Measurements from ENCODE around the gene H2AZ2.

Gene H2AZ2

DNA sequence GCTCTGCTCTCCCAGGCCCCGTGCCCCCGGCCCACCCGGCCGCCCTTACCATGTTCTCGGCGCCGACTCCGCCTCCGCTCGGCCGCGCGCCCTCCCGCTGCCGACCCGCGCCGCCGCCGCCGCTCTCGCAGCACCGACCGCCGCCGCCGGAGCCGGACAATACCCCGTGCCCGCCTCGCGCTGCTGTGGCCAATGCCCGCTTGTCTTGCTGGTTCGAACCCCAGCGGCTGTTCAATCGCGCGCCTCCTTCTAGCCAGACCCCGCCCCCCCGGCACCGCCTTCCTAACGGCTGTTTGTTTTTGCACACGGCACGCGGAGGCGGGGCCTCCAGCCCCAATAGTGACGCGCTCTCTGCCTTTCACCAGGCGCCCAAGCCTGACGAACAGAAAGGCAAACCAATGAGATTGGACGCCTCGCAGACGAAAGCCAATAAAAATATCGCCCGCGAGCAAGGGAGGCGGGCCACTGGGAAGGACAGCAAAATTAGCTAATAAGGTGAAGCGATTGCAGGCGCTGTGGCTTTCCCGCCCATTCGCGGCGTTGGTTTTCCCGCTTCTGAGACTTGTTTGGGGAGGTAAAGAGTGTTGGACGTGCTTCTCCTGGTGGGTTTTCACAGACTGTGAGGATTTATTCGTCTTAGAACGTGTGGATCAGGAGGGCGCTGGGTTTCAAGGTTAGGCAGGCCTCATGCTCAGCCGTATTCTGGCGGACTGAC lies at the start of gene H2AZ2:
Gene H2AZ2 (minus strand): TSS at position 168 of the 715 bp plus-strand sequence. CDS start 116 bp downstream, at position 52.
- no peaks in the 10 kb centered on the region for H3K36me3 ChIP-seq (ENCODE audit: control insufficient read depth, insufficient read depth, low read length)
- peak within 1 kb of the TSS; percentile 98 for H3K4me3 ChIP-seq (ENCODE audit: low read depth, low read length)
- H3K27me3 ChIP-seq (ENCODE audit: control insufficient read depth, insufficient read depth, low read length): no peaks in the 10 kb centered on the region
- peak within 1 kb of the TSS; percentile 94 for H3K9ac ChIP-seq (ENCODE audit: low read length)
- no peaks in the 10 kb centered on the region for H3K4me1 ChIP-seq (ENCODE audit: control insufficient read depth, insufficient read depth, low read length)
- no peaks in the 10 kb centered on the region for H3K9me3 ChIP-seq (ENCODE audit: control insufficient read depth, insufficient read depth, low read depth, low read length)
- H3K27ac ChIP-seq (ENCODE audit: low read depth, low read length): peak within 1 kb of the TSS; percentile 63

DNA sequence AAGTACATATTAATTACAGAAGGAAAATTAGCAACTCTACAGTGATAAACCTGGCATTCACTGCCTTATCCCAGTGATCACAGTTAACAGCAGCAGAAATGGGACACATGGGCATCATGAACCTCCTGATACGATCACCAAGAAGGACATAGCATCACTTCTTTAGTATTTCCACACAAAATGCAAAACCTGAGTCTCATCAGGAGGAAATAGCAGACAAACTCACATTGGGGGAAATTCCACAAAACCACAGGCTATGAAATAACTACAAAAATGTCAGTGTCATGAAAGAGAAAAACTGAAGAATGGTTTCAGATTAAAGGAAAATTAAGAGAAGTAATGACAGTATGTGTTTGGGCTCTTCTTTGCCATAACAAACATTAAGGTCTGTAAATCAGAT lies 49.4 kb upstream of the H2AZ2 start:
- Histone ChIP-seq H3K27ac (ENCODE audit: low read depth, low read length) (no peak overlapping the region), H3K4me1 (ENCODE audit: control insufficient read depth, insufficient read depth, low read length) (no peaks in the 10 kb centered on the region), H3K36me3 (ENCODE audit: control insufficient read depth, insufficient read depth, low read length) (no peaks in the 10 kb centered on the region), H3K4me3 (ENCODE audit: low read depth, low read length) (no peak overlapping the region), H3K27me3 (ENCODE audit: control insufficient read depth, insufficient read depth, low read length) (no peaks in the 10 kb centered on the region), H3K9ac (ENCODE audit: low read length) (no peak overlapping the region), H3K9me3 (ENCODE audit: control insufficient read depth, insufficient read depth, low read depth, low read length) (no peaks in the 10 kb centered on the region)

DNA sequence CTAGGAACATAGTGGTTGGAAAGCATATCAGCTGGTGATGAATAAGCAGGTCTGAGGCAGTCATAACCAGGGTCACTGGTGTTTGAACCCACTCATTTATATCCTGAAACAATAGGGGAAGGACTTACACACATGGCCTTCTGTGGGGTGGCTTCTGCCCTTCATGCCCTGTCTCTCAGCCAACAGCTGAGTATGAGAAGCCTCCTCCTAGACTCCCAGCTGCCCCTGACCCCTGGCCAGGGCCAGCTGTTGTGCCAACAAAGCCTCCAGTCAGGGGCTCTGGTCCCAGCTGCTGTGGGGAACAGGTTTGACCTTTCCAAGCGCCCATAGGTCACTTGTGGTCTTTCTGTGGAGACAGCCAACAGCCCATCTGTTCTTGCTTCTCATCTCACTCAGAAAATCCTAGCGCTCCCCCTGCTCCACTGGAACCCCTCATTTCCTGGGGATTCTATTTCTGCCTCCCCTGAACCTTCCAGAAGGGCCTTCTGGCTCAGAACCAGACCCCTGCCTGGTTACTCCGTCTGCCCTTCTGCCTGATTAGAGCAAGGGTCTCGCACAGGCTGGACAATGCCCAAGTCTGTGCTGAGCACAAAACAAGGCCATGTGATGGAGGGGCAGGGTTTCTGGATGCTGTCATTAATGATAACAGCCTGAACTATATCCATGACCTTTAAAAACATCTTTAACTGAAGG lies 47.1 kb upstream of the H2AZ2 start:
- no peaks in the 10 kb centered on the region for H3K4me1 ChIP-seq (ENCODE audit: control insufficient read depth, insufficient read depth, low read length)
- no peak overlapping the region for H3K4me3 ChIP-seq (ENCODE audit: low read depth, low read length)
- no peaks in the 10 kb centered on the region for H3K36me3 ChIP-seq (ENCODE audit: control insufficient read depth, insufficient read depth, low read length)
- H3K27me3 ChIP-seq (ENCODE audit: control insufficient read depth, insufficient read depth, low read length): no peaks in the 10 kb centered on the region
- H3K9me3 ChIP-seq (ENCODE audit: control insufficient read depth, insufficient read depth, low read depth, low read length): no peaks in the 10 kb centered on the region
- no peak overlapping the region for H3K27ac ChIP-seq (ENCODE audit: low read depth, low read length)
- H3K9ac ChIP-seq (ENCODE audit: low read length): no peak overlapping the region

DNA sequence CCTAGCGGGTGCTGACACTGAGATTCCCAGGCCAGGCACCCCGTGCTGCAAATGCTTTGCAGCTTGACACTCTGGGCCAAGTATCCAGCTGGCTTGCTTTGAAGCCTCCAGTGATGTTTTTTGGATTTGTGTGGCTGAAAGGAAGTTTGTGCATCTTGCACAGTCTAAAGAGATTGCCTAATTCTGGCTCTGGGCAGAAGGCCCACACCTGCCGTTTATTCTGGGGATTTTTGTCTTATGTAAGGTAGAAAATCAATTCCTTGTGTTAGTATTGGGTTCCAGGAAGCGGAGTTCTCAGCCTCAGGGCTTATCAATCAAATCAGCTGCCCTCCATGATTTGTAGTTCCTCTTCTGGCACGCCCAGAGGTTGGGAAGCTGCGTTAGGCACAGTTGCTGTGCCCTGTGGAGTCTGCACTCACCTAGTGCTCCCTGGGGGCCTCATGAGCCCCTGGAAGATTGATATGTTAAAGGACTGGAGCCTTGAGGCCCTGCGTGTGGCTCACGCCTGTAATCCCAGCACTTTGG lies 45.9 kb upstream of the H2AZ2 start:
- H3K9me3 ChIP-seq (ENCODE audit: control insufficient read depth, insufficient read depth, low read depth, low read length): no peaks in the 10 kb centered on the region
- H3K4me1 ChIP-seq (ENCODE audit: control insufficient read depth, insufficient read depth, low read length): no peaks in the 10 kb centered on the region
- H3K27ac ChIP-seq (ENCODE audit: low read depth, low read length): no peak overlapping the region
- no peak overlapping the region for H3K4me3 ChIP-seq (ENCODE audit: low read depth, low read length)
- no peaks in the 10 kb centered on the region for H3K36me3 ChIP-seq (ENCODE audit: control insufficient read depth, insufficient read depth, low read length)
- H3K9ac ChIP-seq (ENCODE audit: low read length): no peak overlapping the region
- H3K27me3 ChIP-seq (ENCODE audit: control insufficient read depth, insufficient read depth, low read length): no peaks in the 10 kb centered on the region

DNA sequence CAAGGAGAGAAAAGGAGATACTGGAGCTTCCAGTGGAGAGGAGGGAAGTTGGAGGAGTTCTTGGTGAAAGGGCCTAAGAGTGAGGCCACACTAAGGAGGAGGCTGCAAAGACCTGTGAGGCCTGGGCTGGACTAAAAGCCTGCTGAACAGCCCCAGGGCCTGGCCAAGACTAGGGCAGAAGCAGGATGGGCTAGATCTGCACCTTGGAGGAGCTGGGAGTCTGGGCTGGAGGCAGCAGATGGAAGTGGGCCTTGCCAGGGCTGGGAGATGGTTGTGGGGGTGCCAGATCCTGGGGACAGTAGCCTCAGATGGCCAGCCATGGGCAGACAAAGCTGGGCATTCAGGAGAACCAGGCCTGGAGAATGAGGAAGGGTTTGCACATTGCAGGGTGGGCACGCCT lies 43.9 kb upstream of the H2AZ2 start:
- H3K27me3 ChIP-seq (ENCODE audit: control insufficient read depth, insufficient read depth, low read length): no peaks in the 10 kb centered on the region
- no peak overlapping the region for H3K4me3 ChIP-seq (ENCODE audit: low read depth, low read length)
- H3K9me3 ChIP-seq (ENCODE audit: control insufficient read depth, insufficient read depth, low read depth, low read length): no peaks in the 10 kb centered on the region
- H3K27ac ChIP-seq (ENCODE audit: low read depth, low read length): no peak overlapping the region
- H3K4me1 ChIP-seq (ENCODE audit: control insufficient read depth, insufficient read depth, low read length): no peaks in the 10 kb centered on the region
- H3K36me3 ChIP-seq (ENCODE audit: control insufficient read depth, insufficient read depth, low read length): no peaks in the 10 kb centered on the region
- no peak overlapping the region for H3K9ac ChIP-seq (ENCODE audit: low read length)

DNA sequence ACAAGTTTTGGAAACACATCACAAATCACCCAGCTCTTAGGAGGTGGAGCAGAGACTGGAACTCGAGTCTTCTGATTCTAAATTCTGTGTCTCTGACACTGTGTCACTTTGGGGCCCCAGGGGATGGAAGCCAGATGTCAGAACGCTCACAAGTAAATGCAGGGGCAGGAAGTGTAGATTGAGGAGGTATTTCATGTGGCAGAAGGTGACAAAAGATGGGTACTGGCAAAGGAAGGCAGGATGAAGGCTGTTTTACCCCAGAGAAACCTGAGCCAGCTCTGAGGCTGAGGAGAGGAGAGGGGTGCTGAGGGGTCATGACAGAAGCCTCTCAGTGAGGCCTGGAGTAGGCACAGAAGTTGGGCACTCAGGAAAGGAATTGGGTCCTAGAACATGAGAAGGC lies 43.5 kb upstream of the H2AZ2 start:
- Histone ChIP-seq H3K4me1 (ENCODE audit: control insufficient read depth, insufficient read depth, low read length) (no peaks in the 10 kb centered on the region), H3K4me3 (ENCODE audit: low read depth, low read length) (no peak overlapping the region), H3K9me3 (ENCODE audit: control insufficient read depth, insufficient read depth, low read depth, low read length) (no peaks in the 10 kb centered on the region), H3K27ac (ENCODE audit: low read depth, low read length) (no peak overlapping the region), H3K27me3 (ENCODE audit: control insufficient read depth, insufficient read depth, low read length) (no peaks in the 10 kb centered on the region), H3K36me3 (ENCODE audit: control insufficient read depth, insufficient read depth, low read length) (no peaks in the 10 kb centered on the region), H3K9ac (ENCODE audit: low read length) (no peak overlapping the region)

DNA sequence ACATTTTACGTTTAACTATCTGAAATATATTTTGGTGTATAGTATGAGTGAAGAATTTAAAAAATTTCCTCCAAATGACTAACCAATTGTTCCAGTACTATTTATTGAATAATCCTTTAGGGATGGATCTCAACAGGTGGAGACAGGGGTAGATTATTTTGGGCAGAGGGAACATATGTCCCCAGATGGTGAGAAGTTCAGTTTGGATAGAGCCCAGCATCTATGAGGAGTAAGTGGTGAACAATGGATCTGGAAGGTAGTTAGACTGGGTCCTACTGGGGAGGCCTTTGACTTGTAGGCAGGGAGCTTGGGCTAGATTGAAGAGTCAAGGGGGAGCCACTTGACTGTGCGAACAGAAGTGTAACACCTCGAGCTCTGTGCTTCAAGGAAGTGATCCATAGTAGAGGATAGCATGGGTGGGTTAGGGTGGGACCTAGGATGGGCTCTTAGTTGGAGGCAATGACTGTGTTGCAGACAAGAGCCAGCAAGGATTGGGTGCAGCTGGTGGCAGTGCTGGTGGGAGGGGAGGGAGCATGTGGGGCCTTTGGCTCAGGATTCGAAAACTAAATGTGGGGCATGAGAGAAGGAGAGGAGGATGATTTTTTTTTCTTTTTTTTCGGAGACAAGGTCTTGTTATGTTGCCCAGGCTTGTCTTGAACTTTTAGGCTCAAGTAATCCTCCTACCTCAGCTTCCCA lies 41.3 kb upstream of the H2AZ2 start:
- Histone ChIP-seq H3K9me3 (ENCODE audit: control insufficient read depth, insufficient read depth, low read depth, low read length) (no peaks in the 10 kb centered on the region), H3K27ac (ENCODE audit: low read depth, low read length) (no peak overlapping the region), H3K27me3 (ENCODE audit: control insufficient read depth, insufficient read depth, low read length) (no peaks in the 10 kb centered on the region), H3K4me1 (ENCODE audit: control insufficient read depth, insufficient read depth, low read length) (no peaks in the 10 kb centered on the region), H3K9ac (ENCODE audit: low read length) (no peak overlapping the region), H3K36me3 (ENCODE audit: control insufficient read depth, insufficient read depth, low read length) (peaks cover under 1% of the 10 kb centered on the region; the same call in 1 of the 2 replicates), H3K4me3 (ENCODE audit: low read depth, low read length) (no peak overlapping the region)

DNA sequence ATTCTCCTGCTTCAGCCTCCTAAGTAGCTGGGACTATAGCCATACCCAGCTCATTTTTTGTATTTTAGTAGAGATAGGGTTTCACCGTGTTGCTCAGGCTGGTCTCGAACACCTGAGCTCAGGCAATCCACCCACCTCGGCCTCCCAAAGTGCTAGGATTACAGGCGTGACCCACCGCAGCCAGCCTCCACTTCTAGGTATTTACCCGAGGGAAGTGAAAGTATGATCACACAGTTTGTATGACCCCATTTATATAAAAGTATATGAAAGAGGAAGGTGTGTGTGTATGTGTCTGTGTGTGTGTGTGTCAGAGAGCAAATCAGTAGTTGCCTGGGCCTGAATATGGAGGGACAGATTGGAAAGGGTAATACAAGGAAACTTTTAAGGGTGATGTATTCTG lies 39.4 kb upstream of the H2AZ2 start:
- no peak overlapping the region for H3K4me3 ChIP-seq (ENCODE audit: low read depth, low read length)
- H3K4me1 ChIP-seq (ENCODE audit: control insufficient read depth, insufficient read depth, low read length): peaks cover 18% of the 10 kb centered on the region; the same call in 1 of the 2 replicates
- H3K9ac ChIP-seq (ENCODE audit: low read length): no peak overlapping the region
- H3K27ac ChIP-seq (ENCODE audit: low read depth, low read length): no peak overlapping the region
- H3K27me3 ChIP-seq (ENCODE audit: control insufficient read depth, insufficient read depth, low read length): no peaks in the 10 kb centered on the region
- peaks cover 15% of the 10 kb centered on the region for H3K36me3 ChIP-seq (ENCODE audit: control insufficient read depth, insufficient read depth, low read length)
- H3K9me3 ChIP-seq (ENCODE audit: control insufficient read depth, insufficient read depth, low read depth, low read length): no peaks in the 10 kb centered on the region

DNA sequence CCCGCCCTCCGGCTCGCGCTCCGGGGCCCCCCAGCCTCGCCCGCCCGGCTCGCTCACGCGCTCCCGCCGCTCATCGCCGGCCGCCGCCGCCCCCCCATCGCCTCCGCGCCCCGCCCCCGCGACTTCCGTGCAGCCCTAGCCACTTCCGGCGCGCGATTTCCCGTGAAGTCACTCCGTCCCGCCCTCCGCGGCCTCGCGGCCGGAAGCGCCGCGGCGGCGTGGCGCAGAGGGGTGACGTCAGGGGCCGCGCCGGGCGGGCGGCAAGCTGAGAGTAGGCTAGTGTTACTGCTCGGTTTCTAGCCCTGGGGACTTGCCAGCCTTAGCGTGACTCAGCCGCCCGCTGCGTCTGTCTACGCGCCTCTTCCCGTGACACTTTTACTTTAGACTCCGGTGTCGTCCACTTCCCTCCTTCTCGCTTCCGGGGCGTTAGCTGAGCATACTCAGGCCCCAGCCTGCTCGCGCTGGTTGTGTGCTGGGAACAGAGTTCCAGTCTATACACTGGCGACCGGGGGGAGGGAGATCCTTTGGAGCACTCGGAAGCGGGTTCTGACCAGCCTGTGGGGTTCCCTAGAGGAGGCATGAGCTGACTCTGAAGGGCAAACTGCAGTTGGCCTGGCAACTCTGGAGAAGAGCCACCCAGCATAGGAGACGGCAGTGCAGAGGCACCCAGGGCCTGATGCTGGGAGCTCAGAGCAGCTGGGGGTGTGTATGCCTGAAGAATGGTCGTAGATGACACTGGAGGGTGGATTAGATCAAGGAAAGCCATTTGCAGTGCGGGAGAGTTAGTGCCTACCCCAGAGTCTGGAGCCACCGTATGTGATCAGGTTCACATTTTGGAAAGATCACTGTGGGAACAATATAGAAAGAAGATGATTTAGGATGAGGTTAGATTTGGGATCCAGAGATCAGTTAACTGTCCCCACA lies 37.8 kb upstream of the H2AZ2 start, which contains the start of gene PURB:
Gene PURB (minus strand): TSS at position 137 of the 924 bp plus-strand sequence. CDS start 182 bp downstream, outside the sequence.
- H3K9me3 ChIP-seq (ENCODE audit: control insufficient read depth, insufficient read depth, low read depth, low read length): no peaks in the 10 kb centered on the region
- H3K27ac ChIP-seq (ENCODE audit: low read depth, low read length): peak within 1 kb of the TSS; percentile 92
- peak within 1 kb of the TSS; percentile 96 for H3K4me3 ChIP-seq (ENCODE audit: low read depth, low read length)
- H3K9ac ChIP-seq (ENCODE audit: low read length): peak within 1 kb of the TSS; percentile 99
- H3K36me3 ChIP-seq (ENCODE audit: control insufficient read depth, insufficient read depth, low read length): peaks cover 18% of the 10 kb centered on the region
- H3K4me1 ChIP-seq (ENCODE audit: control insufficient read depth, insufficient read depth, low read length): peaks cover 30% of the 10 kb centered on the region; the same call in 1 of the 2 replicates
- no peaks in the 10 kb centered on the region for H3K27me3 ChIP-seq (ENCODE audit: control insufficient read depth, insufficient read depth, low read length)
